ENCODE results near the gene NCAPH2.
A peak's percentile ranks its signal among the peaks of the same experiment; 100 is the strongest.

NCAPH2 gene

DNA sequence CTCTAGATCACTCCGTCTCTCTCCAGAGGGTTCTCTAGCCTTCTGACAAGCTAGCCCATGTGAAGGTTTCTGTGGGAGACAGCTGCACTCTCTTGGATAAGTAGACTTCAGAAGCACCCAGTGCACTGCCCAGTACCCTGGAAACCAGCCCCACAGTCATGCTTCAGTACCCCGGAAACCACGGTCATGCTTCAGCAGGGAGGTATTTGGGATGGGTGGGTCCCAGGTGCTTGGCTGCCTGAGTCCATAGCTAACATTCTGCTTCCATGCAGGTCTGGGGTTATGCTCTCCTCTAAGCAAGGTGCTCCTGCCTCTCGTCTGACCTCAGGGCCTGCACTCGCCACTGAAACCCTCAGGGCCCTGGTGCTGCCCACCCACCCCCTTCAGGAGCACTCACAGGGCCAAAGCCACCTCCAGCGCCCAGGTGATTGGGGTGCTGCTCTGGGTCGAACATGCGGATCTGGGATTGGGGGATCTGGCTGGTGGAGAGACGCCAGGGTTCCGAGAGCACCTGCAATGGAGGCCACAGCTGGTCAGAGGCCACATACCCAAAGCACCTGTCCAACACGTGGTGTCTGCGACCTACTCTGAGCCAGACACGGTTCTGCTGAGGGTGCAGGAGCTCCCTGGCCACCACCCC is 62.0 kb downstream of the NCAPH2 start:
- Histone ChIP-seq H3K4me1 (ENCODE audit: control insufficient read depth, insufficient read depth, low read length) (no peaks in the 10 kb centered on the region), H3K27ac (ENCODE audit: extremely low read depth, low read depth, low read length) (no peak overlapping the region), H3K36me3 (ENCODE audit: control insufficient read depth in 2 of 2, insufficient read depth in 1 of 2, low read length in 2 of 2) (peaks cover 43 to 74% of the 10 kb centered on the region in 2 experiments), H3K4me3 (ENCODE audit: low read depth, low read length) (no peak overlapping the region), H3K9me3 (ENCODE audit: control insufficient read depth, insufficient read depth, low read depth, low read length) (no peaks in the 10 kb centered on the region)
- TF ChIP-seq ZNF654 (tag by site-specific recombination; IDR thresholded peaks at IDR 0.05; ENCODE audit: low read depth), result no peak
- TF ChIP-seq, protein P1, sequence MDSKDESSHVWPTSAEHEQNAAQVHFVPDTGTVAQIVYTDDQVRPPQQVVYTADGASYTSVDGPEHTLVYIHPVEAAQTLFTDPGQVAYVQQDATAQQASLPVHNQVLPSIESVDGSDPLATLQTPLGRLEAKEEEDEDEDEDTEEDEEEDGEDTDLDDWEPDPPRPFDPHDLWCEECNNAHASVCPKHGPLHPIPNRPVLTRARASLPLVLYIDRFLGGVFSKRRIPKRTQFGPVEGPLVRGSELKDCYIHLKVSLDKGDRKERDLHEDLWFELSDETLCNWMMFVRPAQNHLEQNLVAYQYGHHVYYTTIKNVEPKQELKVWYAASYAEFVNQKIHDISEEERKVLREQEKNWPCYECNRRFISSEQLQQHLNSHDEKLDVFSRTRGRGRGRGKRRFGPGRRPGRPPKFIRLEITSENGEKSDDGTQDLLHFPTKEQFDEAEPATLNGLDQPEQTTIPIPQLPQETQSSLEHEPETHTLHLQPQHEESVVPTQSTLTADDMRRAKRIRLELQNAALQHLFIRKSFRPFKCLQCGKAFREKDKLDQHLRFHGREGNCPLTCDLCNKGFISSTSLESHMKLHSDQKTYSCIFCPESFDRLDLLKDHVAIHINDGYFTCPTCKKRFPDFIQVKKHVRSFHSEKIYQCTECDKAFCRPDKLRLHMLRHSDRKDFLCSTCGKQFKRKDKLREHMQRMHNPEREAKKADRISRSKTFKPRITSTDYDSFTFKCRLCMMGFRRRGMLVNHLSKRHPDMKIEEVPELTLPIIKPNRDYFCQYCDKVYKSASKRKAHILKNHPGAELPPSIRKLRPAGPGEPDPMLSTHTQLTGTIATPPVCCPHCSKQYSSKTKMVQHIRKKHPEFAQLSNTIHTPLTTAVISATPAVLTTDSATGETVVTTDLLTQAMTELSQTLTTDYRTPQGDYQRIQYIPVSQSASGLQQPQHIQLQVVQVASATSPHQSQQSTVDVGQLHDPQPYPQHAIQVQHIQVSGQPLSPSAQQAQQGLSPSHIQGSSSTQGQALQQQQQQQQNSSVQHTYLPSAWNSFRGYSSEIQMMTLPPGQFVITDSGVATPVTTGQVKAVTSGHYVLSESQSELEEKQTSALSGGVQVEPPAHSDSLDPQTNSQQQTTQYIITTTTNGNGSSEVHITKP (tag by site-specific recombination; IDR thresholded peaks at IDR 0.05), result no peak
- CTCF ChIA-PET, result interaction anchor here (0.9 to 1.4 kb wide), 2 partner anchors 51 to 55 kb away, joined by 3 to 4 read pairs; no protein-coding TSS in a partner anchor
- POLR2A ChIA-PET, result interaction anchor here (1.0 to 1.8 kb wide), 3 partner anchors 11 to 45 kb away, joined by 3 to 8 read pairs (median 4); partner anchors contain the start of gene SCO2

- no peak for TF ChIP-seq ZNF433 (tag by site-specific recombination; IDR thresholded peaks at IDR 0.05; ENCODE audit: low read depth)
- no peak for TF ChIP-seq ZNF561 (tag by site-specific recombination; IDR thresholded peaks at IDR 0.05; ENCODE audit: borderline replicate concordance)
- TF ChIP-seq ZNF223 (tag by site-specific recombination; IDR thresholded peaks at IDR 0.05), result no peak
- no peak for TF ChIP-seq HIC1 (tag by site-specific recombination; IDR thresholded peaks at IDR 0.05)
- TF ChIP-seq ZNF600 (tag by site-specific recombination; IDR thresholded peaks at IDR 0.05), result no peak
- TF ChIP-seq ZNF624 (tag by site-specific recombination; IDR thresholded peaks at IDR 0.05), result no peak
- no peak for TF ChIP-seq ZNF132 (tag by site-specific recombination; IDR thresholded peaks at IDR 0.05; ENCODE audit: borderline replicate concordance)
- TF ChIP-seq ZNF354C (tag by site-specific recombination; IDR thresholded peaks at IDR 0.05; ENCODE audit: borderline replicate concordance, low read depth), result no peak
- POLR2A ChIA-PET, result interaction anchor here (1.1 kb wide), 2 partner anchors 8 to 36 kb away, joined by 4 read pairs; partner anchors contain the start of gene SYCE3
- Histone ChIP-seq H3K9me3 (ENCODE audit: control insufficient read depth, insufficient read depth, low read depth, low read length) (no peaks in the 10 kb centered on the region), H3K36me3 (ENCODE audit: control insufficient read depth in 2 of 2, insufficient read depth in 1 of 2, low read length in 2 of 2) (peaks cover 45 to 81% of the 10 kb centered on the region in 2 experiments), H3K27ac (ENCODE audit: extremely low read depth, low read depth, low read length) (no peak overlapping the region), H3K4me1 (ENCODE audit: control insufficient read depth, insufficient read depth, low read length) (no peaks in the 10 kb centered on the region), H3K4me3 (ENCODE audit: low read depth, low read length) (no peak overlapping the region)
- CTCF ChIA-PET, result interaction anchor here (1.0 to 1.4 kb wide), 2 partner anchors 12 to 50 kb away, joined by 3 to 4 read pairs; partner anchors contain the start of gene CHKB
These were observed 62.8 kb downstream of the NCAPH2 start for GRCh38 chr22:50570861-50571260.

DNA sequence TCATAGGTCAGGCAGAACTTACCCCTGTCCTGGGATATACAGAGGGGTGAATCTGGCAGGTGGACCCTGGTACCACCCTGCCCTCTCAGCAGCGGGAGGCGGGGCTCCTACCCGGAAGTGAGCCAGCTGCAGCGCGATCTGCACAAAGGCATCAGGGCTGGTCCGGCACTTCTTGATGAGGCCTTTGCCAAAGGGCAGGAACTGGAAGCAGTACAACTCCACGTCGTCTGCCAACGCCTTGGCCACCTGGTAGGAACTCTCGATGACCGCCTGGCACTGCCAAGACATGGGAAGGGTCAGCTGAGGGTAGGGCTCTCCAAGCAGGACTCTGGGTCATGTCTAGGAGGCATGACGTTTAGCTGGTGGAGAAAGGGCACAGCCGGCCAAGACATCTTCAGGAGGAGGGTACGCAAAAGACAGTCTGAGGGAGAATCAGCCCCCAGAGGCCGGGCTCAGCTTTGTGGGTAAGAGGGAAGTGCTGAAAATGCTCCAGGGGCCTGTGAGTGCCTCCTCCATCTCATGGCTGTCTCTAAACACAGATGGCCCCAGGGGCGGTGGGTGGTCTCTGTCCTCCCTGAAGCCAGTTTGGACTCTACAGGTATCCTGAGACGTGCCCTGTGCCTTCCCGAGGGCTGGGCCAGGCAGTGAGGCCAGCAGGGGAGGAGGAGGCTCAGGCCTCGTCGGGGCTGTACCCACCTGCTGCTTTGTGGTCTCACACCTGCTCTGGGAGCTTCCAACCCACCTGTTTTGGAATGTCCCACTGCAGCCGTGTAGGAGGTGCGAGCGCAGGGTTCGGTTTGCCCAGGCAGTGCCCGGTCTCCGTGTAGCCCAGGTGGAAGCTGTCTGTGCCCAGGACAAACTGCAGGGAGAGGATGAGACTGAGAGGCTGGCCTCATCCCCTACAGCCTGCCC is 63.5 kb downstream of the NCAPH2 start:
- Histone ChIP-seq H3K27ac (ENCODE audit: extremely low read depth, low read depth, low read length) (no peak overlapping the region), H3K36me3 (ENCODE audit: control insufficient read depth in 2 of 2, insufficient read depth in 1 of 2, low read length in 2 of 2) (peaks cover 50 to 88% of the 10 kb centered on the region in 2 experiments), H3K9me3 (ENCODE audit: control insufficient read depth, insufficient read depth, low read depth, low read length) (no peaks in the 10 kb centered on the region), H3K4me3 (ENCODE audit: low read depth, low read length) (no peak overlapping the region), H3K4me1 (ENCODE audit: control insufficient read depth, insufficient read depth, low read length) (no peaks in the 10 kb centered on the region)
- no peak for TF ChIP-seq GLI4 (tag by site-specific recombination; IDR thresholded peaks at IDR 0.05)
- TF ChIP-seq ZNF544 (tag by site-specific recombination; IDR thresholded peaks at IDR 0.05), result no peak
- TF ChIP-seq SP7 (tag by site-specific recombination; IDR thresholded peaks at IDR 0.05), result no peak
- TF ChIP-seq, protein P1 (tag by site-specific recombination; IDR thresholded peaks at IDR 0.05), result peak; percentile 35; the same call in 1 of the 2 replicates
- peak; percentile 36; the same call in 1 of the 2 replicates for TF ChIP-seq SCRT2 (tag by site-specific recombination; IDR thresholded peaks at IDR 0.05)
- TF ChIP-seq ZNF645 (tag by site-specific recombination; IDR thresholded peaks at IDR 0.05), result no peak
- ChIA-PET CTCF (interaction anchor here (1.0 to 1.9 kb wide), 3 partner anchors 9 to 50 kb away, joined by 3 to 12 read pairs (median 4); partner anchors contain the start of genes CHKB and SYCE3), POLR2A (interaction anchor here (1.1 to 2.6 kb wide), 3 partner anchors 9 to 46 kb away, joined by 4 to 15 read pairs (median 7); partner anchors contain the start of genes CHKB, SCO2 and SYCE3)
